CD4-positive, alpha-beta memory T cell (primary cell): ENCODE data around the gene SCAPER. TPM values are rescaled to one million over a fixed set of nuclear protein-coding genes. Genes with fewer than 3 reads are reported as not detected.
A peak's percentile ranks its signal among the peaks of the same experiment; 100 is the strongest.

Source experiments
- CTCF ChIA-PET: fragments of 350-600 bp; sonication (Branson Sonifier 250); formaldehyde crosslinking; loops from one replicate; lab custom pipeline; 2021; ENCODE audit warnings: inconsistent platforms; ENCODE audit not compliant: partially characterized antibody; lab: Charles Lee
- POLR2A ChIA-PET: fragments of 350-600 bp; sonication (Branson Sonifier 250); formaldehyde crosslinking; loops from one replicate; lab custom pipeline; 2021; ENCODE audit not compliant: partially characterized antibody; lab: Charles Lee
- DNase-seq, 5 donors: peaks; one replicate each; pipeline versions ENCODE4 v3.0.0 to v3.0.0-alpha.2; 2020 to 2022; ENCODE audit warnings: mixed read lengths in 1 of 5
- H3K27ac ChIP-seq: one replicate; pipeline ENCODE4 v1.7.0; 2013; ENCODE audit warnings: low read depth, low read length
- H3K27me3 ChIP-seq: 2 replicates; pipeline ENCODE4 v1.7.0; 2013; ENCODE audit warnings: mild to moderate bottlenecking, low read length, moderate library complexity; ENCODE audit not compliant: insufficient read depth
- H3K36me3 ChIP-seq: 2 replicates; pipeline ENCODE4 v1.7.0; 2013; ENCODE audit warnings: mild to moderate bottlenecking, low read length, moderate library complexity; ENCODE audit not compliant: insufficient read depth
- H3K4me1 ChIP-seq: 2 replicates; pipeline ENCODE4 v1.7.0; 2013; ENCODE audit warnings: mild to moderate bottlenecking, low read length, moderate library complexity; ENCODE audit not compliant: insufficient read depth
- H3K4me3 ChIP-seq, 2 donors: one replicate each; pipeline ENCODE4 v1.7.0; 2013; ENCODE audit warnings: low read length in 2 of 2, mild to moderate bottlenecking in 1 of 2
- H3K9me3 ChIP-seq, 2 donors: one replicate each; pipeline ENCODE4 v1.7.0; 2013; ENCODE audit warnings: low read length in 2 of 2, control low read depth in 1 of 2; ENCODE audit not compliant: control insufficient read depth in 1 of 2
- H3K27ac Mint-ChIP-seq, 7 donors: one replicate each; pipeline ENCODE4 v1.8.0; 2020 to 2021; ENCODE audit warnings: mixed read lengths in 7 of 7, mild to moderate bottlenecking in 6 of 7, inconsistent platforms in 3 of 7, moderate library complexity in 3 of 7
- H3K27me3 Mint-ChIP-seq, 2 donors: one replicate each; pipeline ENCODE4 v1.8.0; 2020 to 2021; ENCODE audit warnings: mixed read lengths in 2 of 2
- H3K36me3 Mint-ChIP-seq, 2 donors: one replicate each; pipeline ENCODE4 v1.8.0; 2020 to 2021; ENCODE audit warnings: mixed read lengths in 2 of 2, inconsistent platforms in 1 of 2, mild to moderate bottlenecking in 1 of 2
- H3K4me1 Mint-ChIP-seq, 4 donors: one replicate each; pipeline ENCODE4 v1.8.0; 2020 to 2021; ENCODE audit warnings: mixed read lengths in 4 of 4, mild to moderate bottlenecking in 1 of 4
- H3K4me3 Mint-ChIP-seq, 8 donors: one replicate each; pipeline ENCODE4 v1.8.0; 2020 to 2021; ENCODE audit warnings: mixed read lengths in 8 of 8, mild to moderate bottlenecking in 7 of 8, moderate library complexity in 6 of 8, inconsistent platforms in 3 of 8
- H3K9me3 Mint-ChIP-seq, 8 donors: one replicate each; pipeline ENCODE4 v1.8.0; 2020 to 2021; ENCODE audit warnings: mixed read lengths in 8 of 8, mild to moderate bottlenecking in 5 of 8, inconsistent platforms in 3 of 8, moderate library complexity in 1 of 8
- intact Hi-C: fragments of 100-400 bp; cut with micrococcal nuclease; formaldehyde crosslinking; loops from one replicate; pipeline ENCODE4 v1.15.1; 2023
- polyA plus RNA-seq, 2 donors: library from polyadenylated mRNA; unstranded; fragments of 300-500 nt; fragmentation: Illumina TruSeq; gene quantifications; one replicate each; pipeline ENCODE4 v1.2.3, GENCODE V29; 2021
- total RNA-seq, 2 experiments: library from RNA; stranded (reverse); gene quantifications; one replicate each; pipeline ENCODE4 v1.2.3, GENCODE V29; 2021

SCAPER gene
- total and polyA plus RNA-seq, 4 experiments from 2014 or later: 7.2 to 41.4 (median 34.3) TPM

GRCh38 chr15:76354823-76355440, 550.2 kb downstream of the SCAPER start:
- ChIA-PET CTCF (interaction anchor here (1.4 kb wide), 1 partner anchor 11 kb away, joined by 4 read pairs; no protein-coding TSS in a partner anchor), POLR2A (no interaction called here)
- no peaks in the 10 kb centered on the region for H3K27me3 ChIP-seq
- intact Hi-C loops: no loop called here
- no peaks in the 10 kb centered on the region for H3K9me3 ChIP-seq
- H3K27ac Mint-ChIP-seq: no peak overlapping the region
- H3K27ac ChIP-seq: no peak overlapping the region
- no peak for DNase-seq
- H3K36me3 Mint-ChIP-seq: peaks cover 3 to 37% of the 10 kb centered on the region in 2 donors
- no peak overlapping the region for H3K4me3 ChIP-seq
- no peak overlapping the region for H3K4me3 Mint-ChIP-seq
- H3K4me1 ChIP-seq: no peaks in the 10 kb centered on the region
- no peaks in the 10 kb centered on the region for H3K36me3 ChIP-seq
- H3K9me3 Mint-ChIP-seq: no peaks in the 10 kb centered on the region
- no peaks in the 10 kb centered on the region for H3K27me3 Mint-ChIP-seq
- no peaks in the 10 kb centered on the region for H3K4me1 Mint-ChIP-seq

GRCh38 chr15:76353903-76354302, 551.2 kb downstream of the SCAPER start:
- CTCF ChIA-PET: interaction anchor here (1.4 kb wide), 1 partner anchor 12 kb away, joined by 4 read pairs; no protein-coding TSS in a partner anchor
- POLR2A ChIA-PET: no interaction called here

GRCh38 chr15:76353023-76353577, 552.0 kb downstream of the SCAPER start:
- no peaks in the 10 kb centered on the region for H3K36me3 ChIP-seq
- H3K4me3 Mint-ChIP-seq: no peak overlapping the region
- H3K9me3 Mint-ChIP-seq: no peaks in the 10 kb centered on the region
- ChIA-PET POLR2A (no interaction called here), CTCF (no interaction called here)
- H3K4me1 Mint-ChIP-seq: no peaks in the 10 kb centered on the region
- H3K27ac Mint-ChIP-seq: no peak overlapping the region
- peaks cover 8 to 36% of the 10 kb centered on the region in 2 donors for H3K36me3 Mint-ChIP-seq
- H3K4me3 ChIP-seq: no peak overlapping the region
- H3K27me3 Mint-ChIP-seq: peaks cover 0 to 5% of the 10 kb centered on the region in 2 donors
- intact Hi-C loops: no loop called here
- no peaks in the 10 kb centered on the region for H3K4me1 ChIP-seq
- DNase-seq: no peak
- H3K27ac ChIP-seq: no peak overlapping the region
- no peaks in the 10 kb centered on the region for H3K9me3 ChIP-seq
- no peaks in the 10 kb centered on the region for H3K27me3 ChIP-seq

More at GRCh38 chr15:76353903-76354302, 551.2 kb downstream of the SCAPER start:
- H3K27ac ChIP-seq: no peak overlapping the region
- no peak for DNase-seq
- peaks cover 0 to 2% of the 10 kb centered on the region in 2 donors for H3K27me3 Mint-ChIP-seq
- H3K9me3 ChIP-seq: no peaks in the 10 kb centered on the region
- H3K4me1 Mint-ChIP-seq: no peaks in the 10 kb centered on the region
- H3K4me1 ChIP-seq: no peaks in the 10 kb centered on the region
- H3K9me3 Mint-ChIP-seq: no peaks in the 10 kb centered on the region
- no peaks in the 10 kb centered on the region for H3K27me3 ChIP-seq
- intact Hi-C loops: no loop called here
- no peak overlapping the region for H3K27ac Mint-ChIP-seq
- no peak overlapping the region for H3K4me3 ChIP-seq
- H3K36me3 Mint-ChIP-seq: peaks cover 5 to 36% of the 10 kb centered on the region in 2 donors
- H3K4me3 Mint-ChIP-seq: no peak overlapping the region
- H3K36me3 ChIP-seq: no peaks in the 10 kb centered on the region

GRCh38 chr15:76349301-76350070, 555.7 kb downstream of the SCAPER start:
- Mint-ChIP-seq H3K4me3 (no peak overlapping the region), H3K36me3 (peaks cover 7 to 32% of the 10 kb centered on the region in 2 donors), H3K4me1 (peaks cover 6 to 16% (median 7%) of the 10 kb centered on the region in 4 donors), H3K27me3 (peaks cover 19 to 23% of the 10 kb centered on the region in 2 donors), H3K9me3 (peaks cover 0 to 8% (median 0%) of the 10 kb centered on the region in 8 donors), H3K27ac (peak overlapping the region in 1 of 7 donors; percentile 20)
- ChIA-PET CTCF (no interaction called here), POLR2A (interaction anchor here (0.9 kb wide), 1 partner anchor 14 kb away, joined by 3 read pairs; no protein-coding TSS in a partner anchor)
- Histone ChIP-seq H3K36me3 (no peaks in the 10 kb centered on the region), H3K4me1 (peaks cover 16% of the 10 kb centered on the region), H3K27ac (no peak overlapping the region), H3K9me3 (no peaks in the 10 kb centered on the region), H3K4me3 (no peak overlapping the region), H3K27me3 (peaks cover 33% of the 10 kb centered on the region)
- DNase-seq: no peak
- intact Hi-C loops: no loop called here

- POLR2A ChIA-PET: no interaction called here
- H3K4me3 Mint-ChIP-seq: peak overlapping the region in 2 of 8 donors; percentile 15 to 27
- intact Hi-C loops: no loop called here
- peaks cover 25% of the 10 kb centered on the region for H3K4me1 ChIP-seq
- H3K4me1 Mint-ChIP-seq: peaks cover 7 to 24% (median 10%) of the 10 kb centered on the region in 4 donors
- no peak for DNase-seq
- H3K4me3 ChIP-seq: no peak overlapping the region
- H3K36me3 ChIP-seq: no peaks in the 10 kb centered on the region
- H3K27me3 ChIP-seq: peaks cover 46% of the 10 kb centered on the region
- H3K9me3 ChIP-seq: no peaks in the 10 kb centered on the region
- no peak overlapping the region for H3K27ac ChIP-seq
- H3K27me3 Mint-ChIP-seq: peaks cover 32 to 36% of the 10 kb centered on the region in 2 donors
- CTCF ChIA-PET: interaction anchor here (1.8 kb wide), 1 partner anchor 13 kb away, joined by 7 read pairs; no protein-coding TSS in a partner anchor
- H3K36me3 Mint-ChIP-seq: peaks cover 7 to 32% of the 10 kb centered on the region in 2 donors
- H3K27ac Mint-ChIP-seq: no peak overlapping the region
- H3K9me3 Mint-ChIP-seq: peaks cover 0 to 8% (median 3%) of the 10 kb centered on the region in 8 donors
Observed at GRCh38 chr15:76347482-76348055, 557.6 kb downstream of the SCAPER start.

- Histone ChIP-seq H3K27ac (no peak overlapping the region), H3K9me3 (no peaks in the 10 kb centered on the region), H3K27me3 (peaks cover 48% of the 10 kb centered on the region), H3K4me1 (peaks cover 32% of the 10 kb centered on the region), H3K4me3 (peak overlapping the region in 1 of 2 donors; percentile 37), H3K36me3 (no peaks in the 10 kb centered on the region)
- CTCF ChIA-PET: interaction anchor here (1.8 kb wide), 1 partner anchor 13 kb away, joined by 7 read pairs; no protein-coding TSS in a partner anchor
- Mint-ChIP-seq H3K27me3 (peaks cover 36 to 40% of the 10 kb centered on the region in 2 donors), H3K36me3 (peaks cover 8 to 29% of the 10 kb centered on the region in 2 donors), H3K4me1 (peaks cover 12 to 29% (median 13%) of the 10 kb centered on the region in 4 donors), H3K9me3 (peaks cover 0 to 8% (median 4%) of the 10 kb centered on the region in 8 donors), H3K27ac (no peak overlapping the region), H3K4me3 (peak overlapping the region in 5 of 8 donors; percentile 41 to 70 (median 61))
- intact Hi-C loops: no loop called here
- no peak for DNase-seq
- POLR2A ChIA-PET: interaction anchor here (0.8 kb wide), 1 partner anchor 10 kb away, joined by 3 read pairs; no protein-coding TSS in a partner anchor
Observed at GRCh38 chr15:76346669-76347481, 558.3 kb downstream of the SCAPER start.
